ENCODE measurements around the gene PCBP1.
"Not testable (repeated sequence)": the region's sequence is repeated elsewhere in the genome, so short reads cannot be mapped to it uniquely, and the experiment has no call there.

Gene PCBP1

DNA sequence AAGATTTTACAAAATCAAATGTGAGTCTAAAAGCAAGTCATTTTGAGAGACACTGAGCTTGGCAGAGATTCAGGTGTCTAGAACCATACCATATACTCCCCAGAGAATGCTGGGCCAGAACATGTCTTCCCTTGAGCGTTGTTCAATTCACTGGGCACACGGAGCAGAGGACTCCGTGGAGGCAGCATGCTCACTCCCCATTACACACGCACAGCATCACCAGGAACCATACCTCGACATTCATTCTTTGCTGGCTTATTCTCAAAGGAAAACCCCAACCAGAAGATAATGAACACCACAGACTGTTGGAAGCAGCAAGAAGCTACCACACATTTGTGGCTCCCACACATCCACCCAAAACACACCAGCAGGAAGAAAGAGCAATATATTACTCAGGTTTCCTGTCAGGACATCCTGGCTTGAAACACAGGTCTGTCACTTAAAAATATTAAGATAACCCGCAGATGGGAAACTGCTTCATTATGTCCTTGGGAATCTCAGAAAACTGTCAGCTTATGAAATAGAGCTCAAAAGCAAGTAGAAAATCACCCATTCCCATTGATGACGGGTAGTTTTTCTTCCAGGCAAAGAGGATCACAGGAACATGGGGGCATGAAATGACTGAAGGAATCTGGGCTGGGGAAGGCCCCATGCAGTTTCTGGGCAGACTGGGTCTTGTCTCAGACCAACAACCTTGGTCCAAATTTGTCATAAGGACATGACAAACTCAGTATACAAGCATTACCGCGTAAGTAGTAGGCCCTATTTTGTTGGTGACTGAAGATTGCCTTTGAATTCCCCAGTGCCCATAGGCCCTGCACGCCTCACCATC is 46.4 kb downstream of the PCBP1 start:
- TF ChIP-seq, protein P1, sequence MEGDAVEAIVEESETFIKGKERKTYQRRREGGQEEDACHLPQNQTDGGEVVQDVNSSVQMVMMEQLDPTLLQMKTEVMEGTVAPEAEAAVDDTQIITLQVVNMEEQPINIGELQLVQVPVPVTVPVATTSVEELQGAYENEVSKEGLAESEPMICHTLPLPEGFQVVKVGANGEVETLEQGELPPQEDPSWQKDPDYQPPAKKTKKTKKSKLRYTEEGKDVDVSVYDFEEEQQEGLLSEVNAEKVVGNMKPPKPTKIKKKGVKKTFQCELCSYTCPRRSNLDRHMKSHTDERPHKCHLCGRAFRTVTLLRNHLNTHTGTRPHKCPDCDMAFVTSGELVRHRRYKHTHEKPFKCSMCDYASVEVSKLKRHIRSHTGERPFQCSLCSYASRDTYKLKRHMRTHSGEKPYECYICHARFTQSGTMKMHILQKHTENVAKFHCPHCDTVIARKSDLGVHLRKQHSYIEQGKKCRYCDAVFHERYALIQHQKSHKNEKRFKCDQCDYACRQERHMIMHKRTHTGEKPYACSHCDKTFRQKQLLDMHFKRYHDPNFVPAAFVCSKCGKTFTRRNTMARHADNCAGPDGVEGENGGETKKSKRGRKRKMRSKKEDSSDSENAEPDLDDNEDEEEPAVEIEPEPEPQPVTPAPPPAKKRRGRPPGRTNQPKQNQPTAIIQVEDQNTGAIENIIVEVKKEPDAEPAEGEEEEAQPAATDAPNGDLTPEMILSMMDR (IDR thresholded peaks at IDR 0.05; ENCODE audit: low read depth, low read length): no peak
- H3K4me3 ChIP-seq (ENCODE audit: low read depth, low read length): no peak overlapping the region
- DNase-seq (ENCODE audit: low read depth, low spot score): peak; percentile 55
- in situ Hi-C loops (cut with HindIII; ENCODE audit: low sequenced_read_pairs): no loop called here

DNA sequence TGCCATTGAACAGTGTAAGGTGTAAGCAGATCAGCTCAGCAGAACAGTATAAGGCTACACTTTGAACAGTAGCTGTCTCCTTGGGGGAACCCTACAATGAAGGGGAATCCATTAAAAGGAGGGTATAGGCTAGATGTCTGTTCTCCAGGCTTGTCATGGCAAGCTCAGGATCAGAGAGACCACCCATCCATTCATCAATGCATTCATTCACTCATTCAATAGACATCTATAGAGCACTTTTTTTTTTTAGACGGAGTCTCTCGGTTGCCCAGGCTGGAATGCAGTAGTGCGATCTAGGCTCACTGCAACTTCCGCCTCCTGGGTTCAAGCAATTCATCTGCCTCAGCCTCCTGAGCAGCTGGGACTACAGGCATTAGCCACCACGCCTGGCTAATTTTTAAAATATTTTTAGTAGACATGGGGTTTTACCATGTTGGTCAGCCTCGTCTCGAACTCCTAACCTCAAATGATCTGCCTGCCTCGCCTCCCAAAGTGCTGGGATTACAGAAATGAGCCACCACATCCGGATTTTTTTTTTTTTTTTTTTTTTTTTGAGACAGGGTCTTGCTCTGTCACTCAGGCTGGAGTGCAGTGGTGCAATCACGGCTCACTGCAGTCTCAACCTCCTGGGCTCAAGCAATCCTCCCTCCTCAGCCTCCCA is 47.2 kb downstream of the PCBP1 start:
- DNase-seq (ENCODE audit: low read depth, low spot score); in situ Hi-C loops (cut with HindIII; ENCODE audit: low sequenced_read_pairs); H3K4me3 ChIP-seq (ENCODE audit: low read depth, low read length): not testable (repeated sequence)

All from astrocyte of the spinal cord (primary cell).